ENCODE measurements around the gene RNF32. TPM values are rescaled to one million over a fixed set of nuclear protein-coding genes. Genes with fewer than 3 reads are reported as not detected.
A peak's percentile ranks its signal among the peaks of the same experiment; 100 is the strongest.

The RNF32 gene
- total and polyA plus RNA-seq, 3 experiments from 2014 or later: 0.20 to 0.83 (median 0.40) TPM

DNA sequence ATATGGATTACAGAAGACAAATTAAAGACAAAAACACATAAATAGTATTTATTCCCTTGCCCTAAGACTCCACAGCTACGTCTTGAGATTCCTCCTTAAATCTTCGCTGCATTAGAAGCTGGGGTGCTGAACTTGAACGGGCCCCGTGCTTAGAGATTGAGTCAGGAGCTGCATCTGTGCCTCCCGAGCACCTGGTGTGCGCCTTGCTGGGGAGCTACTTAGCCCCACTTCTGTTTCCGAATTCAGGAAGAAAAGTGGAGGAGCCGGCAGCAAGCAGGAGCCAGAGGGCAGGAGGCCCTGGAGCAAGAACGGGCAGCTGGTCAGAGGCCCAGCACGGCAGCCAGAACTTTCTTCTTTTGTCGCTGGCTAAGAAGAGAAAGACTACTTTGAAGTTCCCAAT lies 30.4 kb upstream of the RNF32 start:
- Histone ChIP-seq H3K36me3 (ENCODE audit: insufficient read depth, low read length) (no peaks in the 10 kb centered on the region), H3K27ac (ENCODE audit: low read depth, low read length) (no peak overlapping the region), H3K27me3 (ENCODE audit: insufficient read depth, low read length, poor library complexity, severe bottlenecking) (no peaks in the 10 kb centered on the region), H3K9me3 (ENCODE audit: low read length) (no peaks in the 10 kb centered on the region), H3K4me3 (ENCODE audit: low read length) (no peak overlapping the region), H3K4me1 (ENCODE audit: insufficient read depth, low read length) (peaks cover 19% of the 10 kb centered on the region)
- Mint-ChIP-seq H3K9me3 (no peaks in the 10 kb centered on the region), H3K36me3 (no peaks in the 10 kb centered on the region), H3K27me3 (peaks cover 14 to 36% of the 10 kb centered on the region in 2 donors), H3K4me1 (peaks cover 18 to 27% (median 26%) of the 10 kb centered on the region in 3 donors), H3K4me3 (no peak overlapping the region), H3K27ac (no peak overlapping the region)
- POLR2A ChIA-PET: no interaction called here
- CTCF ChIA-PET: no interaction called here
- DNase-seq: no peak

DNA sequence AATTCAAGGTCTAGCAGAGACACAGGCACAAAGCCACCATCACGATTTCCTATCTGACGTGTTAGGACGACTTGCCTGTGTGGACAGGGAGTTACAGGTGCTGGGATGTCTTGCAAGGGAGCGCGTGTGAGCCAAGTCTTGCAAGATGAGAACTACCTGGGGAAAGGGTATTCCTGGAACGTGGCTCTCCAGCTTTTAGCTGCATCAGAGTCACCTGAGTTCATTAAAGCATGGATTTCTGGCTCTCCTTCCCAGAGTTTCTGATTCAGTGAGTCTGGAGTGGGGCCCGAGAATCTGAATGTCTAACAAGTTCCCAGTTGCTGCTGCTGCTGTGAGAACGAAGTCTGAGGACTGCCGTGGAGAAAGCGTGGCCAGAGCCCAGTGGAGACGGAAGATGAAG lies 30.0 kb upstream of the RNF32 start:
- H3K27me3 Mint-ChIP-seq: peaks cover 11 to 36% of the 10 kb centered on the region in 2 donors

DNA sequence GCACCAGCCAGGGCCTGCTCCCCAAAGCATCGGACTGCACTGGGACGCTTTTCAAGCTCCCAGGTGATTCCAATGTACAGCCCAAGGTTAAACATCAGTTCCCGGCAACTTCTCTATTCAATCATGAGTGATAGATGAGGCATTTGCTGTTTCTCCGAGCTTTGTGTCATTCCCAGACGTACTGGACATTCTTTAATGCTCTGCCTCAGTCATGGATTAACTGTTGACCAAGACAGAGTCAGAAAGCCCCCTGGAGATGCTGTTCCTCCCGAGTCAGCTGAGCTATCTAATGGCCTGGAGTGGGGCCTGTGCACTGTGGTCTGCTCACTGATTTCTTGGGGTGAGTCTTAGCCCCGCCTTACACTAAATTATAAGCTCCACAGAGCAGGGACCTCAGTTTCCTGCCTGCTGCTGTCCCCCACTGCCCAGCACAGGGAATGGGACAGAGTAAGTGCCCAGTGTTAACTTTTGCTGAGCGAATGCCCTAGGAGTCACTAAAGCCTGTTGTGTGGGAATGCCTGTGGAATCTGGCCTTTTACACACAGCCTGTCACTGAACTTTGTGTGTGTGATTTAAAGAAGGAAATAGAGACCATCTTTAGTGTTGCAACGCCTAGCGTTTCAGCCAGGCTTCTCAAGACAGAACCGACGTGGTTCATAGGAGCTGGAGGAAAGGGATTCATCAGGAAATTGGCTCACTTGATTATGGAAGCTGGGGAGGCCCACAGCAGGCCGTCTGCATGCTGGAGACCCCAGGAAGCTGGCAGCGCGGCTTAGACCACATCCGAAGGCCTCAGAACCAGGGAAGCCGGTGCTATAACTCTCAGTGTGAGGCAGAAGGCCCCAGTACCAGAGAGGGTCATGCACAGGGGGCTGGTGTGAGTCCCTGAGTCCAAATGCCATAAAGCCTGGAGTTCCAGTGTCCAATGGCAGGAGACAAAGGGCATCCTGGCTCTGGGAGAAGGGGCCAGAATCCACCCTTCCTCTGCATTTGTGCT lies 29.3 kb upstream of the RNF32 start:
- H3K4me1 ChIP-seq (ENCODE audit: insufficient read depth, low read length): peaks cover 19% of the 10 kb centered on the region
- H3K27ac Mint-ChIP-seq: peak overlapping the region in 2 of 8 donors; percentile 58 to 61
- no peaks in the 10 kb centered on the region for H3K9me3 Mint-ChIP-seq
- H3K27ac ChIP-seq (ENCODE audit: low read depth, low read length): no peak overlapping the region
- ChIA-PET CTCF (no interaction called here), POLR2A (no interaction called here)
- H3K36me3 Mint-ChIP-seq: no peaks in the 10 kb centered on the region
- H3K27me3 Mint-ChIP-seq: peaks cover 11 to 38% of the 10 kb centered on the region in 2 donors
- H3K36me3 ChIP-seq (ENCODE audit: insufficient read depth, low read length): no peaks in the 10 kb centered on the region
- no peak for DNase-seq
- peaks cover 18 to 27% (median 26%) of the 10 kb centered on the region in 3 donors for H3K4me1 Mint-ChIP-seq
- no peak overlapping the region for H3K4me3 ChIP-seq (ENCODE audit: low read length)
- no peaks in the 10 kb centered on the region for H3K9me3 ChIP-seq (ENCODE audit: low read length)
- H3K4me3 Mint-ChIP-seq: no peak overlapping the region
- no peaks in the 10 kb centered on the region for H3K27me3 ChIP-seq (ENCODE audit: insufficient read depth, low read length, poor library complexity, severe bottlenecking)

More for the DNA sequence above, 30.0 kb upstream of the RNF32 start:
- Histone ChIP-seq H3K27me3 (ENCODE audit: insufficient read depth, low read length, poor library complexity, severe bottlenecking) (no peaks in the 10 kb centered on the region), H3K9me3 (ENCODE audit: low read length) (no peaks in the 10 kb centered on the region), H3K36me3 (ENCODE audit: insufficient read depth, low read length) (no peaks in the 10 kb centered on the region), H3K4me1 (ENCODE audit: insufficient read depth, low read length) (peaks cover 19% of the 10 kb centered on the region), H3K27ac (ENCODE audit: low read depth, low read length) (no peak overlapping the region), H3K4me3 (ENCODE audit: low read length) (no peak overlapping the region)
- Mint-ChIP-seq H3K4me3 (no peak overlapping the region), H3K9me3 (no peaks in the 10 kb centered on the region), H3K4me1 (peaks cover 18 to 27% (median 26%) of the 10 kb centered on the region in 3 donors), H3K27ac (peak overlapping the region in 1 of 8 donors; percentile 33), H3K36me3 (no peaks in the 10 kb centered on the region)
- ChIA-PET POLR2A (no interaction called here), CTCF (no interaction called here)
- DNase-seq: no peak

DNA sequence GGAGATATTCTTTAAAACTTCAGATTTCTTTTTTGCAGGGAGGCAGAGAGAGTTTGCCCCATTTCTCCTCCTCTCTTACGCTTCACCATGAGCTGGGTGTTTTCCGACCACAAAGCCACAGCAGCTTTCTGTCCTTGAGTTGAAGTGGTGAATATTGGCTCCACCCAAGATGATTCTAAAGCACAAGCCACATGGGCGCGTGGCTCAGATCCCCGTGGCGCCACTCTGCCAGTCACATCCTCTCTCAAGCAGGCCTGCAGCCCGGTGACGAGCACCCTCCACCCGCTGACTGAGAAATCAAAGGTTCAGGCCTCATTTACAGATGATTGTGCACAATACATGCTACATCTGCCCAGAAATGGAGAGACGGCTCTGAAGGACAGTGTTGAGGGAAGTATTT lies 27.6 kb upstream of the RNF32 start:
- Mint-ChIP-seq H3K4me3 (peak overlapping the region in 5 of 7 donors; percentile 30 to 57 (median 51)), H3K27ac (peak overlapping the region in 7 of 8 donors; percentile 11 to 80 (median 62)), H3K9me3 (no peaks in the 10 kb centered on the region), H3K27me3 (peaks cover 19 to 48% of the 10 kb centered on the region in 2 donors), H3K4me1 (peaks cover 18 to 28% (median 26%) of the 10 kb centered on the region in 3 donors), H3K36me3 (no peaks in the 10 kb centered on the region)
- DNase-seq: peak; percentile 53 to 83 (median 62)
- Histone ChIP-seq H3K9me3 (ENCODE audit: low read length) (no peaks in the 10 kb centered on the region), H3K36me3 (ENCODE audit: insufficient read depth, low read length) (no peaks in the 10 kb centered on the region), H3K4me1 (ENCODE audit: insufficient read depth, low read length) (peaks cover 19% of the 10 kb centered on the region), H3K27ac (ENCODE audit: low read depth, low read length) (no peak overlapping the region), H3K27me3 (ENCODE audit: insufficient read depth, low read length, poor library complexity, severe bottlenecking) (no peaks in the 10 kb centered on the region), H3K4me3 (ENCODE audit: low read length) (no peak overlapping the region)
- CTCF ChIA-PET: no interaction called here
- POLR2A ChIA-PET: no interaction called here

- POLR2A ChIA-PET: interaction anchor here (0.6 kb wide), 1 partner anchor 243 kb away, joined by 12 read pairs; no protein-coding TSS in a partner anchor
- Histone ChIP-seq H3K4me3 (ENCODE audit: low read length) (no peak overlapping the region), H3K27ac (ENCODE audit: low read depth, low read length) (no peak overlapping the region), H3K27me3 (ENCODE audit: insufficient read depth, low read length, poor library complexity, severe bottlenecking) (no peaks in the 10 kb centered on the region), H3K9me3 (ENCODE audit: low read length) (no peaks in the 10 kb centered on the region), H3K4me1 (ENCODE audit: insufficient read depth, low read length) (peaks cover 19% of the 10 kb centered on the region), H3K36me3 (ENCODE audit: insufficient read depth, low read length) (no peaks in the 10 kb centered on the region)
- Mint-ChIP-seq H3K27me3 (peaks cover 19 to 50% of the 10 kb centered on the region in 2 donors), H3K9me3 (no peaks in the 10 kb centered on the region), H3K36me3 (no peaks in the 10 kb centered on the region), H3K4me3 (no peak overlapping the region), H3K27ac (no peak overlapping the region), H3K4me1 (peaks cover 16 to 26% (median 20%) of the 10 kb centered on the region in 3 donors)
- no peak for DNase-seq
- CTCF ChIA-PET: no interaction called here
These were observed 25.9 kb upstream of the RNF32 start for GRCh38 chr7:156614434-156615264.

- POLR2A ChIA-PET: no interaction called here
- CTCF ChIA-PET: no interaction called here
These were observed 24.0 kb upstream of the RNF32 start for GRCh38 chr7:156616269-156617202.

DNA sequence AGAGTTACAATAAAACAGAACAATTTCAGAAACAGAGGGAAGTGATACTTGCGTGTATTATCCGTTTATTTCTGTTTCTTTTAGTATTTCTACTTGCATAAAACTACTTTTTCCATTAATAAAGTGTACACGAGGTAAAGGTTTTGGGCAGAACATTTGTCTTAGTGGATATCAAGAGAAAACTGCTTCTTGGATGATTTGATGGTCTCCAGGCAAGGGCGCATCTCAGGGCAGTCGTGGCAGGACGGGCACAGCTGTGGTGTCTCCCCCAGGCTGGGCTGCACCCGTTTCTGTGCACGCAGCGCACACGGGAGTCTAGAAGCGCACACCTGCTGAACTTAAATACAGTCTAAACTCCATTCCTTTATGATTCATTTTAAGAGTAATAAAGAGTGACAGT lies 23.4 kb upstream of the RNF32 start:
- peaks cover 29 to 72% of the 10 kb centered on the region in 2 donors for H3K27me3 Mint-ChIP-seq
- ChIA-PET POLR2A (no interaction called here), CTCF (no interaction called here)
- Histone ChIP-seq H3K4me3 (ENCODE audit: low read length) (no peak overlapping the region), H3K4me1 (ENCODE audit: insufficient read depth, low read length) (peaks cover 12% of the 10 kb centered on the region), H3K27me3 (ENCODE audit: insufficient read depth, low read length, poor library complexity, severe bottlenecking) (no peaks in the 10 kb centered on the region), H3K27ac (ENCODE audit: low read depth, low read length) (no peak overlapping the region), H3K9me3 (ENCODE audit: low read length) (no peaks in the 10 kb centered on the region), H3K36me3 (ENCODE audit: insufficient read depth, low read length) (no peaks in the 10 kb centered on the region)
- H3K4me3 Mint-ChIP-seq: peak overlapping the region in 4 of 7 donors; percentile 20 to 41 (median 21)
- H3K9me3 Mint-ChIP-seq: peaks cover 0 to 10% (median 5%) of the 10 kb centered on the region in 5 donors
- DNase-seq: no peak
- no peak overlapping the region for H3K27ac Mint-ChIP-seq
- H3K4me1 Mint-ChIP-seq: peaks cover 12 to 21% (median 16%) of the 10 kb centered on the region in 3 donors
- H3K36me3 Mint-ChIP-seq: peaks cover 0 to 6% (median 0%) of the 10 kb centered on the region in 3 donors

More at GRCh38 chr7:156616269-156617202, 24.0 kb upstream of the RNF32 start:
- Mint-ChIP-seq H3K4me3 (peak overlapping the region in 2 of 7 donors; percentile 19 to 22), H3K4me1 (peaks cover 16 to 26% (median 20%) of the 10 kb centered on the region in 3 donors), H3K9me3 (peaks cover 0 to 10% (median 5%) of the 10 kb centered on the region in 5 donors), H3K27ac (no peak overlapping the region), H3K27me3 (peaks cover 28 to 66% of the 10 kb centered on the region in 2 donors), H3K36me3 (peaks cover 0 to 5% (median 0%) of the 10 kb centered on the region in 3 donors)
- H3K27ac ChIP-seq (ENCODE audit: low read depth, low read length): no peak overlapping the region
- peaks cover 19% of the 10 kb centered on the region for H3K4me1 ChIP-seq (ENCODE audit: insufficient read depth, low read length)
- no peaks in the 10 kb centered on the region for H3K36me3 ChIP-seq (ENCODE audit: insufficient read depth, low read length)
- no peak overlapping the region for H3K4me3 ChIP-seq (ENCODE audit: low read length)
- peak in 1 of 5 donors; percentile 14 for DNase-seq
- no peaks in the 10 kb centered on the region for H3K27me3 ChIP-seq (ENCODE audit: insufficient read depth, low read length, poor library complexity, severe bottlenecking)
- no peaks in the 10 kb centered on the region for H3K9me3 ChIP-seq (ENCODE audit: low read length)

Data from CD8-positive, alpha-beta memory T cell (primary cell).